GM19099 (cell line): ENCODE results near the gene SART3.
A peak's percentile ranks its signal among the peaks of the same experiment; 100 is the strongest.

Experiments used
- POLR2A ChIP-seq: IDR thresholded peaks from 3 replicates; pipeline ENCODE4 v1.6.1; 2011; ENCODE audit warnings: low read depth; ENCODE audit not compliant: insufficient read length; ENCODE audit errors: extremely low read depth

The SART3 gene, protein sequence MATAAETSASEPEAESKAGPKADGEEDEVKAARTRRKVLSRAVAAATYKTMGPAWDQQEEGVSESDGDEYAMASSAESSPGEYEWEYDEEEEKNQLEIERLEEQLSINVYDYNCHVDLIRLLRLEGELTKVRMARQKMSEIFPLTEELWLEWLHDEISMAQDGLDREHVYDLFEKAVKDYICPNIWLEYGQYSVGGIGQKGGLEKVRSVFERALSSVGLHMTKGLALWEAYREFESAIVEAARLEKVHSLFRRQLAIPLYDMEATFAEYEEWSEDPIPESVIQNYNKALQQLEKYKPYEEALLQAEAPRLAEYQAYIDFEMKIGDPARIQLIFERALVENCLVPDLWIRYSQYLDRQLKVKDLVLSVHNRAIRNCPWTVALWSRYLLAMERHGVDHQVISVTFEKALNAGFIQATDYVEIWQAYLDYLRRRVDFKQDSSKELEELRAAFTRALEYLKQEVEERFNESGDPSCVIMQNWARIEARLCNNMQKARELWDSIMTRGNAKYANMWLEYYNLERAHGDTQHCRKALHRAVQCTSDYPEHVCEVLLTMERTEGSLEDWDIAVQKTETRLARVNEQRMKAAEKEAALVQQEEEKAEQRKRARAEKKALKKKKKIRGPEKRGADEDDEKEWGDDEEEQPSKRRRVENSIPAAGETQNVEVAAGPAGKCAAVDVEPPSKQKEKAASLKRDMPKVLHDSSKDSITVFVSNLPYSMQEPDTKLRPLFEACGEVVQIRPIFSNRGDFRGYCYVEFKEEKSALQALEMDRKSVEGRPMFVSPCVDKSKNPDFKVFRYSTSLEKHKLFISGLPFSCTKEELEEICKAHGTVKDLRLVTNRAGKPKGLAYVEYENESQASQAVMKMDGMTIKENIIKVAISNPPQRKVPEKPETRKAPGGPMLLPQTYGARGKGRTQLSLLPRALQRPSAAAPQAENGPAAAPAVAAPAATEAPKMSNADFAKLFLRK

GRCh38 chr12:108560752-108561719, at the start of gene SART3:
Gene SART3, minus strand, starts transcription at chr12:108561173. Its CDS starts 19 bp downstream, at chr12:108561154.
- TF ChIP-seq POLR2A: peak; percentile 84

- TF ChIP-seq POLR2A: no peak
These were observed 49.4 kb upstream of the SART3 start for GRCh38 chr12:108610336-108610815.

DNA sequence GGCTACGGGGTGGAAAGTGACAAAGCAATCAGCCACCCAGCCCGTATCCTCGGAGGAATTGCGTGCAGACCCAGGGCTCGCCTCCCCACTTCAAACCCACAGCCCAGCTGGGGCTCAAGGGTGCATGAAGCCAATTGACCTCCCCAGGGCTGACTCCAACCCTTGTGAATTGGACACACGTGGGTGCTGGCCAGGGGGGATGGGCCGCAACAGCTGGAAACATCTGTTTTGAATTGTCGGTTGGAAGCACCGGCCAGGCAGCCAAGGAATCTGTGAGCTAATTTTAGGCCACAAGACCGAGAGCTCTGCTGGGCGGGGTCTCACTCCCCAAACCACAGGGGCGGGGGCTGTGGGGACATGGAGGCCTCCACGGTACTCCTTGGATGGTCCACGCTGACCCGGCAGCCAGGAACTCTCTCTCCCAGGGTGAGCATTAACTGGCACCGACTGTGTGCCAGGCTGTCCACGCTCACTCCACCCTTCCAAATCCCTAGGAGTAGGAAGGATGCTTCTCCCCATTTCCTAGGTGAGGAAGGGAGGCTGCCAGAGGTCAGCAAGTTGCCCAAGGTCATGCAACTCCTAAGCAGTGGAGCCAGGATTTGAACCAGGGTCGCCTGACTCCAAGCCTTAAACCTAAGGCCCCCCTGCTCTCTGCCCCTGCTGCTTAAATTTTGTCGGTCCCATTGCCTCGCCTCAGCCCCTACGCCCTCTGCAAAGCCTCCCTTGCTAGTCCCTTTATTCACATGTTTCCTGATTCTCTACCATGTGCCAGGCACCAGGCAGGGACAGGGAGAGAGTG, 48.8 kb upstream of the SART3 start:
- TF ChIP-seq POLR2A: no peak

DNA sequence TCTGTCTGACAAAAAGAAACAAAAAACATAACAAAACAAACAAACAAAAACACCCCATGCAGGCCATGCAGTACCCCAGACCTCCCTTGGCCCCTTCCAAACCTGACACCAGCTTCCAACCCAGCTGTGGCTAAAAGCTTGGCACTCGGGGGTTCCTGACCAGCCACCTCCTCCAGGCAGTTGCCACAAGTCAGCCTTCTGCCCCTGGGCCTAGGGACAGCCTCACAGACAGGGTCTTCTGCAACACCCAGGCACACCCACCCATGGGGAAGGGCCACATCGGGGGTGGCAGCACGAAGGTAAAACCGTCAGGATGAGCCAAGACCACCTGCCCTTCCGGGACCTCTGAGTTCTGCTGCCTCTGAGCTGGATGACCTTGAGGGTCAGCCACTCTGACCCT, 47.6 kb upstream of the SART3 start:
- TF ChIP-seq POLR2A: no peak

DNA sequence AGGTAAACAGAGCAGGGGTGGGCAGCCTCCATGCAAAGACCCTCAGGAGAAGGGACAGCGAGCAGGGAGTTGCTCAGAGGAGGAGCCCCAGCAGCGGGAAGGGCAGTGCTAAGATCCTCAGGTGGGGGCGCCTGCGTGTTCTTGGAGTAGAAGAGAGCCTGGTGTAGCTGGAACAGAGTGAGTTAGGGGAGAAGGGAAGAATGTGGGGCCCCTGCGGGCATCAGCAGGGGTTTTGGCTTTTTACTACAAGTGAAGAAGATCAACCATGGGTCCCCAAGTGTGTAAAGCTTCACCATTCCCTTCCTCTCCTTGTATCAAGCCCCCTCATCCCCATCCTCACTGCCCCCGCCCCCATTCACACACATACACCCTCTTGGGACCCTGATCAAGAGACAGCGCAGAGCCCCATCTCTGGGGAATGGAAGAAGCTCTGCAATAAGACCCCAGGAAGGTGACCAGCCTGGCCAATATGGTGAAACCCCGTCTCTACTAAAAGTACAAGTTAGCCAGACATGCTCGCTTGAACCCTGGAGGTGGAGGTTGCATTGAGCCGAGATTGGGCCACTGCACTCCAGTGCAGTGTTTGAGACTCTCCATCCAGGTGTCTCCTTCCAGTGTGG, 47.1 kb upstream of the SART3 start:
- TF ChIP-seq POLR2A: no peak

DNA sequence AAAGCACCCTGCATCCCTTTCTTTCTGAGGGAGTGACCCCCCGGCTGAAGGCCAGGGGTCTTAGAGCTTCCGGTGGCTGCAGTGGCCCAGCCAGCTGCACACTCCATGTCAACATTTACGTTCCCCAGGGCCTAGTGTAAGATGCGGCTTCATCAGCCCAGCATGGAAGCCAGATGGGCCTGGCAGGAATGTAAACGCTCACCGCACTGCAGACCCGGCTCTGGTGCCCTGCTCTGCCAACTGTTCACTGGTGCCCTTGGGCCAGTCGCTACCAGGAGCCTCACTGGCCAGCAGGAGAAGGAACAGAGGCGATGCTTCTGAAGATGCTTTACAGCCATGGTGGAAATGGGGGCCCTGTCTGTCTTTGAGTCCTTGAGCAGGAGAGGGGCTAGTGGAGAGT, 45.5 kb upstream of the SART3 start:
- no peak for TF ChIP-seq POLR2A

GRCh38 chr12:108605690-108606406, 44.9 kb upstream of the SART3 start:
- no peak for TF ChIP-seq POLR2A

DNA sequence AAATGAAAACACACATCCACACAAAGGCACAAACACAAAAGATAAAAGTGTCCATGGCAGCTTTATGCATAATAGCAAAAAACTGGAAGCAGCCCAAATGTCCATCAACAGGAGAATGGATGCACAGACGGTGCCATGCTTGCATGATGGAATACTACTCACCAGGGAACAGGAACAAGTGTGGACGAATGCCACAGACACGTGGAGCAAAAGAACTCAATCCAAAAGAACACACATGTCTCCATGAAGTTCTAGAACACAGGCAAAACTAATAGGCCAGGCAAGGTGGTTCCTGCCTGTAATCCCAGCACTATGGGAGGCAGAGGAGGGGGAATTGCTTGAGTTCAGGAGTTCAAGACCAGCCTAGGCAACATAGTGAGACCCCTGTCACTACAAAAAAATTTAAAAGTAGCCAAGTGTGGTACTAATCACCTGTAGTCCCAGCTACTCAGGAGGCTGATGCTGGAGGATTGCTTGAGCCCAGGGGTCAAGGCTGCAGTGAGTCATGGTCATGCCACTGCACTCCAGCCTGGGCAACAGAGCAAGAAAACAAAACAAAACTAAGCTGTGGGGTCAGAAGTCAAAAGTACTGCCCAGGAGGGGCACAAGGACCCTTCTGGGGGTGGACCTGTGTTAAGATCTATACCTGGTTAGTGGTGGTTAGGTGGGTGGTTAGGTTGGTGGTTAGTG, 44.2 kb upstream of the SART3 start:
- no peak for TF ChIP-seq POLR2A

GRCh38 chr12:108604208-108604941, 43.4 kb upstream of the SART3 start:
- TF ChIP-seq POLR2A: no peak

- no peak for TF ChIP-seq POLR2A
These were observed 42.8 kb upstream of the SART3 start for GRCh38 chr12:108603743-108604142.

- no peak for TF ChIP-seq POLR2A
These were observed 42.2 kb upstream of the SART3 start for GRCh38 chr12:108602976-108603704.
